Hepatocyte (in vitro differentiated cells): Measurements from ENCODE around the gene CAPZB. TPM values are rescaled to one million over a fixed set of nuclear protein-coding genes. Genes with fewer than 3 reads are reported as not detected.

ENCODE experiments used
- DNase-seq: peaks from one replicate; pipeline ENCODE4 v3.0.0-alpha.2; 2016; ENCODE audit warnings: low spot score
- H2AFZ ChIP-seq: fragments of 200-600 bp; sonication (generic); 2 replicates; pipeline ENCODE4 v1.6.0; 2016; ENCODE audit warnings: antibody characterized with exemption, mild to moderate bottlenecking
- H3K27ac ChIP-seq: fragments of 200-600 bp; sonication (generic); 2 replicates; pipeline ENCODE4 v1.5.1; 2016; ENCODE audit warnings: mild to moderate bottlenecking
- H3K27me3 ChIP-seq: fragments of 200-600 bp; sonication (generic); 2 replicates; pipeline ENCODE4 v1.6.1; 2016
- H3K36me3 ChIP-seq: fragments of 200-600 bp; sonication (generic); replicated peaks from 2 replicates; pipeline ENCODE4 v1.5.1; 2016; ENCODE audit warnings: low read depth; ENCODE audit not compliant: insufficient read depth
- H3K4me1 ChIP-seq: fragments of 200-600 bp; sonication (generic); 2 replicates; pipeline ENCODE4 v1.5.1; 2016; ENCODE audit warnings: mild to moderate bottlenecking, moderate library complexity; ENCODE audit not compliant: insufficient read depth
- H3K4me2 ChIP-seq: fragments of 200-600 bp; sonication (generic); 2 replicates; pipeline ENCODE4 v1.6.0; 2016
- H3K4me3 ChIP-seq: fragments of 200-600 bp; sonication (generic); 2 replicates; pipeline ENCODE4 v1.5.1; 2016; ENCODE audit warnings: mild to moderate bottlenecking
- H3K79me2 ChIP-seq: fragments of 200-600 bp; sonication (generic); 2 replicates; pipeline ENCODE4 v1.6.0; 2017; ENCODE audit warnings: mild to moderate bottlenecking
- H3K9me2 ChIP-seq: fragments of 200-600 bp; sonication (generic); replicated peaks from 2 replicates; pipeline ENCODE4 v1.6.0; 2017; ENCODE audit warnings: mild to moderate bottlenecking; ENCODE audit not compliant: insufficient read depth
- H3K9me3 ChIP-seq: fragments of 200-600 bp; sonication (generic); 2 replicates; pipeline ENCODE4 v1.5.1; 2016; ENCODE audit warnings: low read depth, mild to moderate bottlenecking
- H4K20me1 ChIP-seq: fragments of 200-600 bp; sonication (generic); 2 replicates; pipeline ENCODE4 v1.6.0; 2016; ENCODE audit warnings: mild to moderate bottlenecking; ENCODE audit not compliant: insufficient read depth, poor library complexity, severe bottlenecking
- EZH2 ChIP-seq: fragments of 200-600 bp; sonication (generic); IDR thresholded peaks from 2 replicates; pipeline ENCODE4 v1.6.1; 2016; ENCODE audit warnings: antibody characterized with exemption, mild to moderate bottlenecking, borderline replicate concordance
- EZH2phosphoT487 ChIP-seq: fragments of 200-600 bp; sonication (generic); IDR thresholded peaks from one replicate; pipeline ENCODE4 v1.6.1; 2018; ENCODE audit warnings: antibody characterized with exemption, mild to moderate bottlenecking, low read depth, moderate library complexity; ENCODE audit not compliant: unreplicated experiment, severe bottlenecking
- WGBS: methylation state at CpG from one replicate; pipeline ENCODE4 v1.1.6; 2016; ENCODE audit warnings: low lambda C conversion rate; ENCODE audit errors: missing lambda C conversion rate; 5-methylcytosine and 5-hydroxymethylcytosine counted together
- polyA plus RNA-seq: library from polyadenylated mRNA; unstranded; fragments of >200 nt; fragmentation: Nextera tagmentation; extraction: Ambion mirVana; gene quantifications from 2 replicates; pipeline ENCODE4 v1.2.1, GENCODE V29; 2016
- total RNA-seq: library from RNA; depleted of rRNA; stranded (reverse); fragments of >200 nt; gene quantifications from 2 replicates; pipeline ENCODE4 v1.2.3, GENCODE V29; 2014
- TF ChIP-seq, protein P1 (sequence below): fragments of 200-600 bp; sonication (generic); IDR thresholded peaks from 2 replicates; pipeline ENCODE4 v1.5.1; 2016; ENCODE audit warnings: antibody characterized with exemption, mild to moderate bottlenecking; ENCODE audit not compliant: poor library complexity

The CAPZB gene
- total and polyA plus RNA-seq, 2 experiments from 2014 or later = 139 to 261 TPM

DNA sequence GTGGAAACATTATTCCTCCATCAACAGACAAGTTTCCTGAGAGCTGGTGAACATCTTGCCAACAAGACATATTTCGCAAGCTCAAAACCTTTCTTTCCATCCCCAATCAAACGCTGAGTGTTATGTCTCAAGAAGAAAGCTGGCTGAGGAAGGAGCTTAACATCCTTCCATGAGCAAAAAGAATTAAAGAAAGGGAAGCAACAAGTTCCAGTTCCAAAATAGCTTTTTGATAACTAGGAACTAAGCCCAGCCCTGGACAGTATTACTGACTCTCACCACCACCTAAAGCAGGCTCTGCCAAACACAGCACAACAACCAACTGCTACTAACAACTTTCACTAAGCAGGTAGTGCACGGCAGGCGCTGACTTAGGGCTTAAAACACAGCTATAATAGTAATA, 50.2 kb downstream of the CAPZB start:
- no peak overlapping the region for H2AFZ ChIP-seq
- H3K36me3 ChIP-seq = no peaks in the 10 kb centered on the region
- no peak overlapping the region for H3K4me2 ChIP-seq
- TF ChIP-seq EZH2phosphoT487 (no peak), EZH2 (no peak)
- TF ChIP-seq, protein P1, sequence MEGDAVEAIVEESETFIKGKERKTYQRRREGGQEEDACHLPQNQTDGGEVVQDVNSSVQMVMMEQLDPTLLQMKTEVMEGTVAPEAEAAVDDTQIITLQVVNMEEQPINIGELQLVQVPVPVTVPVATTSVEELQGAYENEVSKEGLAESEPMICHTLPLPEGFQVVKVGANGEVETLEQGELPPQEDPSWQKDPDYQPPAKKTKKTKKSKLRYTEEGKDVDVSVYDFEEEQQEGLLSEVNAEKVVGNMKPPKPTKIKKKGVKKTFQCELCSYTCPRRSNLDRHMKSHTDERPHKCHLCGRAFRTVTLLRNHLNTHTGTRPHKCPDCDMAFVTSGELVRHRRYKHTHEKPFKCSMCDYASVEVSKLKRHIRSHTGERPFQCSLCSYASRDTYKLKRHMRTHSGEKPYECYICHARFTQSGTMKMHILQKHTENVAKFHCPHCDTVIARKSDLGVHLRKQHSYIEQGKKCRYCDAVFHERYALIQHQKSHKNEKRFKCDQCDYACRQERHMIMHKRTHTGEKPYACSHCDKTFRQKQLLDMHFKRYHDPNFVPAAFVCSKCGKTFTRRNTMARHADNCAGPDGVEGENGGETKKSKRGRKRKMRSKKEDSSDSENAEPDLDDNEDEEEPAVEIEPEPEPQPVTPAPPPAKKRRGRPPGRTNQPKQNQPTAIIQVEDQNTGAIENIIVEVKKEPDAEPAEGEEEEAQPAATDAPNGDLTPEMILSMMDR = no peak
- H3K4me1 ChIP-seq = peaks cover 76% of the 10 kb centered on the region
- H3K9me3 ChIP-seq = no peaks in the 10 kb centered on the region
- H3K27me3 ChIP-seq = no peaks in the 10 kb centered on the region
- peak; percentile 33 for DNase-seq
- WGBS = 67% methylated on average over 4 of the region's 4 CpGs
- H3K4me3 ChIP-seq = no peak overlapping the region
- no peaks in the 10 kb centered on the region for H3K9me2 ChIP-seq
- peaks cover 90% of the 10 kb centered on the region for H3K79me2 ChIP-seq
- H3K27ac ChIP-seq = peak overlapping the region; percentile 65
- H4K20me1 ChIP-seq = peaks cover 41% of the 10 kb centered on the region

DNA sequence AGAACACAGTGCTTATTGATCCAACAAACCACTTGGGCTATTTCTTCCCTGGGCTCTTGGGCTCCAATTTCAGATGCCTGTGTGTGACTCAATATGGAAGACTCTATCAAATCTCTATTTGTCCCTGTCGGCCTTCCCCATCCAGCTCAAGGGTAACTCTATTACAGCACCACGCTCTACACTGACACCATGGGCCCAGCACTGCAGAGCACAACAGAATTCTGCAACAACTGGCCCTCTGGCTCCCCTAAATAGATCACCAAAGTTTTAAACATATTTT, 51.7 kb downstream of the CAPZB start:
- Histone ChIP-seq H4K20me1 (peaks cover 36% of the 10 kb centered on the region), H3K4me2 (peak overlapping the region; percentile 7), H3K9me2 (no peaks in the 10 kb centered on the region), H3K4me1 (peaks cover 75% of the 10 kb centered on the region), H3K79me2 (peaks cover 90% of the 10 kb centered on the region), H3K4me3 (no peak overlapping the region), H3K36me3 (no peaks in the 10 kb centered on the region), H3K9me3 (no peaks in the 10 kb centered on the region), H3K27me3 (no peaks in the 10 kb centered on the region), H2AFZ (no peak overlapping the region), H3K27ac (peak overlapping the region; percentile 65)
- no peak for DNase-seq
- 81% methylated on average over 2 of the region's 2 CpGs for WGBS
- TF ChIP-seq EZH2 (no peak), EZH2phosphoT487 (no peak)
- TF ChIP-seq, protein P1 = no peak

DNA sequence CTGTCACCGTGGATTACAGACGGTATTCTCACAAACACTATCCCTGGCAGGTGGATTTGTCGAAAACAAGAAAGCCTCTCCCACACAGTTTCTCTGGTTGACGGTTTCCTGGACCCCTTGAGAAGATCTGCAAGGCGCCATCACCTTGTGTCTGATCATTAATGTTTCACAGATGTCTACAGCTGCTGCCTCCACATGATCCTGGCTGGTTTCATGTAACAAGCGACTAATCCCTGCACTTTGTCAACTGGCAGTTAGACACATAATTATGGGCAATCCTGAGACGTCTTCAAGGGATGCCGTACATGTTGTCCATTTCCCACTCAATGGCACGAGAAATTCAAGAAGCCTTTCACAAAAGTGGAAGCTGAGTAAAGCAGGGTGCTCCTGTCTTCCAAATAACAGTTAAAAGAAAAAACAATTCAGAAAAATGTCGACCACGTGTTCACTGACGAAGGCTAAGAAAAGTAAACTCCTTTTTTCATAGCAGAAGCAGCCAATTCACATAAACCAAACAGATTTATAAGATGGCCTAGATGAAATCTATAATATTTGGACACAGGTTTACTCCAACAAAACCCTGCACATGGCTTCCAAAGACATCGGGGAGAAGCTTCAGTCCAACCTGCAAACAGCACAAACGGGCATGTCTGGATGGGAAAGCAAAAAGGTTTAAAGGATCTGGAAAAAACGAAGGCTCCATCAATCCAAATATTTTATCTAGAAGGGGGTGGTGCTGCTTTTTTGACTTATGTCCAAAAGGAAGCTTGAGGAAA, 52.2 kb downstream of the CAPZB start:
- peak overlapping the region; percentile 15 for H3K4me2 ChIP-seq
- TF ChIP-seq EZH2phosphoT487 = no peak
- TF ChIP-seq, protein P1 = no peak
- no peak for TF ChIP-seq EZH2
- no peak overlapping the region for H3K4me3 ChIP-seq
- no peaks in the 10 kb centered on the region for H3K27me3 ChIP-seq
- 46% methylated on average over 15 of the region's 15 CpGs for WGBS
- H3K79me2 ChIP-seq = peaks cover 90% of the 10 kb centered on the region
- peaks cover 69% of the 10 kb centered on the region for H3K4me1 ChIP-seq
- H3K9me3 ChIP-seq = no peaks in the 10 kb centered on the region
- no peaks in the 10 kb centered on the region for H3K9me2 ChIP-seq
- peak; percentile 36 for DNase-seq
- no peaks in the 10 kb centered on the region for H3K36me3 ChIP-seq
- H4K20me1 ChIP-seq = peaks cover 36% of the 10 kb centered on the region
- H2AFZ ChIP-seq = no peak overlapping the region
- H3K27ac ChIP-seq = peak overlapping the region; percentile 65
